Skin epidermis (tissue), 12 donors: ENCODE results near the gene ZNF593OS.

Experiments
- H3K27ac ChIP-seq, 21 experiments: fragments of 200-600 bp; sonication (generic) in 11 of 21; one replicate each; pipeline ENCODE4 v1.5.0; 2020; ENCODE audit warnings: mild to moderate bottlenecking in 3 of 21, inconsistent platforms in 2 of 21, moderate library complexity in 2 of 21
- H3K4me3 ChIP-seq, 7 experiments: fragments of 200-600 bp; sonication (generic) in 2 of 7; one replicate each; pipeline ENCODE4 v1.5.0; 2020; ENCODE audit warnings: inconsistent platforms in 2 of 7, mild to moderate bottlenecking in 2 of 7, moderate library complexity in 1 of 7

Gene ZNF593OS

GRCh38 chr1:26132128-26132833 lies 39.4 kb downstream of the ZNF593OS start:
- Histone ChIP-seq H3K27ac (no peak overlapping the region), H3K4me3 (no peak overlapping the region)

- no peak overlapping the region for H3K4me3 ChIP-seq
- H3K27ac ChIP-seq, result no peak overlapping the region
These were observed 40.9 kb downstream of the ZNF593OS start for GRCh38 chr1:26130695-26131094.

- H3K4me3 ChIP-seq, result no peak overlapping the region
- H3K27ac ChIP-seq, result no peak overlapping the region
These were observed 41.9 kb downstream of the ZNF593OS start for GRCh38 chr1:26129778-26130177.

- peak overlapping the region in 2 of 7 experiments; percentile 5 to 18 for H3K4me3 ChIP-seq
- H3K27ac ChIP-seq, result peak overlapping the region in 20 of 21 experiments; percentile 26 to 87 (median 67)
These were observed 44.1 kb downstream of the ZNF593OS start for GRCh38 chr1:26127235-26128163.

GRCh38 chr1:26126321-26127084 lies 45.1 kb downstream of the ZNF593OS start:
- peak overlapping the region in 4 of 7 experiments; percentile 4 to 18 (median 8) for H3K4me3 ChIP-seq
- H3K27ac ChIP-seq, result peak overlapping the region in 20 of 21 experiments; percentile 38 to 87 (median 67)

- Histone ChIP-seq H3K4me3 (no peak overlapping the region), H3K27ac (peak overlapping the region in 17 of 21 experiments; percentile 2 to 87 (median 63))
These were observed 45.7 kb downstream of the ZNF593OS start for GRCh38 chr1:26125946-26126320.

- Histone ChIP-seq H3K27ac (peak overlapping the region in 7 of 21 experiments; percentile 56 to 87 (median 65)), H3K4me3 (no peak overlapping the region)
These were observed 46.2 kb downstream of the ZNF593OS start for GRCh38 chr1:26125382-26125781.

GRCh38 chr1:26124418-26125331 lies 47.0 kb downstream of the ZNF593OS start:
- H3K4me3 ChIP-seq, result no peak overlapping the region
- peak overlapping the region in 6 of 21 experiments; percentile 3 to 87 (median 24) for H3K27ac ChIP-seq

GRCh38 chr1:26122988-26123973 lies 48.4 kb downstream of the ZNF593OS start:
- H3K4me3 ChIP-seq, result no peak overlapping the region
- peak overlapping the region in 12 of 21 experiments; percentile 3 to 87 (median 36) for H3K27ac ChIP-seq

GRCh38 chr1:26121854-26122773 lies 49.5 kb downstream of the ZNF593OS start:
- H3K4me3 ChIP-seq, result no peak overlapping the region
- peak overlapping the region in 12 of 21 experiments; percentile 6 to 87 (median 44) for H3K27ac ChIP-seq

GRCh38 chr1:26119892-26120608 lies 51.6 kb downstream of the ZNF593OS start:
- Histone ChIP-seq H3K4me3 (no peak overlapping the region), H3K27ac (peak overlapping the region in 4 of 21 experiments; percentile 8 to 38 (median 22))
